Lower leg skin (tissue), 4 donors: Measurements from ENCODE around the gene SYDE2. TPM values are rescaled to one million over a fixed set of nuclear protein-coding genes. Genes with fewer than 3 reads are reported as not detected.
"Not testable (repeated sequence)": the region's sequence is repeated elsewhere in the genome, so short reads cannot be mapped to it uniquely, and the experiment has no call there.

Experiments
- DNase-seq, 2 donors: peaks; one replicate each; pipeline ENCODE4 v3.0.0-alpha.2; 2019; ENCODE audit warnings: low spot score in 2 of 2
- H3K4me3 ChIP-seq: fragments of 200-600 bp; sonication (generic); 2 replicates; pipeline ENCODE4 v1.5.1; 2017; ENCODE audit warnings: mild to moderate bottlenecking, low read depth; ENCODE audit not compliant: poor library complexity, severe bottlenecking
- CTCF ChIP-seq, 3 donors: fragments of 450-650 bp; IDR thresholded peaks; one replicate each; pipeline ENCODE4 v1.5.1; 2016; ENCODE audit warnings: antibody characterized with exemption in 3 of 3, mild to moderate bottlenecking in 3 of 3, moderate library complexity in 2 of 3
- POLR2A ChIP-seq, 2 donors: fragments of 450-650 bp; IDR thresholded peaks; one replicate each; pipeline ENCODE4 v1.6.1; 2016 to 2017; ENCODE audit warnings: antibody characterized with exemption in 2 of 2, mild to moderate bottlenecking in 1 of 2, moderate library complexity in 1 of 2
- WGBS, 2 donors: methylation state at CpG; one replicate each; pipeline ENCODE4 v1.1.5; 2018; 5-methylcytosine and 5-hydroxymethylcytosine counted together
- intact Hi-C: fragments of 100-400 bp; cut with DNase I; formaldehyde crosslinking; loops from one replicate; pipeline ENCODE4 v1.15.0; 2023; ENCODE audit warnings: low total_unique reads
- total RNA-seq, 4 donors: library from RNA; depleted of rRNA; stranded (reverse); fragments of >200 nt; gene quantifications; one replicate each; pipeline ENCODE4 v1.1.0, GENCODE V29; 2016

The SYDE2 gene
- total RNA-seq, 4 donors from 2014 or later: 8.6 to 12.5 (median 10.4) TPM

GRCh38 chr1:85144351-85144750, 56.5 kb downstream of the SYDE2 start:
- TF ChIP-seq POLR2A (IDR thresholded peaks at IDR 0.05) (no peak), CTCF (IDR thresholded peaks at IDR 0.05) (no peak)
- intact Hi-C loops: no loop called here
- H3K4me3 ChIP-seq: no peak overlapping the region
- no peak for DNase-seq
- 83 to 88% methylated on average over 1 of the region's 1 CpG for WGBS, 2 donors

GRCh38 chr1:85142753-85143152, 58.1 kb downstream of the SYDE2 start:
- no peak for DNase-seq
- intact Hi-C loops: no loop called here
- 70 to 79% methylated on average over 4 to 5 of the region's 5 CpGs for WGBS, 2 donors
- H3K4me3 ChIP-seq: no peak overlapping the region
- TF ChIP-seq CTCF (IDR thresholded peaks at IDR 0.05) (no peak), POLR2A (IDR thresholded peaks at IDR 0.05) (no peak)

GRCh38 chr1:85138439-85138838, 62.4 kb downstream of the SYDE2 start:
- DNase-seq, intact Hi-C loops, H3K4me3 ChIP-seq: not testable (repeated sequence)
- 91 to 95% methylated on average over 5 of the region's 5 CpGs for WGBS, 2 donors

GRCh38 chr1:85137660-85138059, 63.2 kb downstream of the SYDE2 start:
- TF ChIP-seq POLR2A (IDR thresholded peaks at IDR 0.05): no peak
- DNase-seq: no peak

GRCh38 chr1:85135392-85135798, 65.4 kb downstream of the SYDE2 start:
- 91 to 92% methylated on average over 1 of the region's 1 CpG for WGBS, 2 donors
- no peak overlapping the region for H3K4me3 ChIP-seq
- intact Hi-C loops: no loop called here
- no peak for DNase-seq
- no peak for TF ChIP-seq POLR2A (IDR thresholded peaks at IDR 0.05)
- no peak for TF ChIP-seq CTCF (IDR thresholded peaks at IDR 0.05)

More at GRCh38 chr1:85137660-85138059, 63.2 kb downstream of the SYDE2 start:
- H3K4me3 ChIP-seq: no peak overlapping the region
- 27 to 43% methylated on average over 9 of the region's 9 CpGs for WGBS, 2 donors
- intact Hi-C loops: no loop called here

GRCh38 chr1:85134583-85135391, 66.0 kb downstream of the SYDE2 start:
- H3K4me3 ChIP-seq: no peak overlapping the region
- TF ChIP-seq CTCF (IDR thresholded peaks at IDR 0.05) (no peak), POLR2A (IDR thresholded peaks at IDR 0.05) (no peak)
- WGBS, 2 donors: 63 to 66% methylated on average over 3 of the region's 3 CpGs
- intact Hi-C loops: no loop called here
- no peak for DNase-seq
